Stimulated activated CD4-positive, alpha-beta T cell treated with anti-CD3 and anti-CD28 coated beads, Interleukin-4, amount 100 ng/mL, for 24 hours (primary cell): Measurements from ENCODE around the gene HHLA2.

ENCODE experiments used
- DNase-seq: peaks from one replicate; pipeline ENCODE4 v3.0.0-alpha.2; 2020

HHLA2 gene

DNA sequence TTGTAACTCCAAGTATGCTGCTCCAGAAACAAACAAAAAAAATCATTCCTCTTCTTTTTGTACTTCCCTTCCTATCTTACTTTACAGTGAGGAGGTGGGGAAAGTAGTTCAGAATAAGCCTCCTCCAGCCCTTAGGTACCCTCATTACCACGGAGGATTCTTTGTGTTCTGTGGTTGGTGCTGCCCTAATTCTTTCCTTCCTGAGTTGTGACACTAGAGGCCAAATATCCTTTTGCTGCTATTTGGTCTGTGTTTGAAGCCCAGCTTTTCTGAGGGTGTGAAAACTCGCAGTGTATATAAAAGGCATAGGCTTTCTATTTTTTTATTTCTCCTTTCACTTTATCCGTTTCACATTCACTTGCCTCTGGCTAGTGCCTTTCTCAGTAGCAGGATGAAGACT, 98.2 kb downstream of the HHLA2 start:
- no peak for DNase-seq

DNA sequence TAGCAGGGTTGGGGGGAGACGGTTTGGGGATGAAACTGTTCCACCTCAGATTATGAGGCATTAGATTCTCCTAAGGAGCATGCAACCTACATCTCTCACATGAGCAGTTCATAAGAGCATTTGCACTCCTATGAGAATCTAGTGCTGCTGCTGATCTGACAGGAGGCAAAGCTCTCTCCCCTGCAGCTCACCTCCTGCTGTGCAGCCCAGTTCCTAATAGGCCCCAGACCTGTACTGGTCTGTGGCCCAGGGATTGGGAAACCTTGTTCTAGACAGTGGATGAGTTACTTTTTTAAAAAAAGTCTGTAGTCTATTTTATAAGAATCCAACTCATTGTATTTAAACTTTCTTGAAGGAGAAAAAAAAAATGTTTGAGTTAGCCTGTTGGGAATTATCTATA, 100.0 kb downstream of the HHLA2 start:
- DNase-seq, result no peak

DNA sequence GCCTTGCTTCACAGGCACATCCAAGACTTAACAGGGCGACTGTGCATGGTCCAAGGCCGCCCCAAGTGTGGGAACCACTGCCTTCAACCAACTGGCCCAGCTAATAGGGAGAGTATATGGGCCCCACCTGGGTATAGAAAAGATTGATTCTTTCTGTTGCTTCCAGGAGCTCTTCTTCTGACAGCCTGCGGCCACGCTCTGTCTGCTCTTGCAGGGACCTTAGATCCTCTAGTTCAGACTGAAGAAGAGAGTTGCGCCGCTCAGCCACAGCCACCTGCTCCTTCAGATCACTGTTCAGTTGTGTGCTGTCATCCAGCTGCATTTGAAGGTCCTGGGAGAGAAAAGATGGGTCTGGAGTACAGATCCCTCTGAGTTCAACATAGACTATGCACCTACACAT, 102.2 kb downstream of the HHLA2 start:
- DNase-seq, result no peak

DNA sequence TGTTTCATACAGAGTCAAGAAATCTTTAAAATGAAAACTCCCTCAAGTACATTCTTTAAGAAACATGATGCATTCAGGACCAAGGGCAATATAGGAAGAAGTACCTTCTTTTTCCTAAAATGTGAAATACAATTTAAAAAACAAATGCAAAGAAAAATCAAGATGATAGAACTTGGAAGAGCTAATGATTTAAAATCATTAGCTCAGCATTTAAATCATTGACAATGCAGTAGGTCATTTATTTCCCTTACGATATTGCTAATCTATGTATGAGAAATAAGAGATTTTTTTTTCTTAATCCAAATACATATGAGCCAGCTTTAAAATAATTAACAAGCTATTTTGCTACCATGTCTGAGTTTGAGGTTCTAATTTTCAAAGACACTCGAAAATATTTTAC, 105.5 kb downstream of the HHLA2 start:
- no peak for DNase-seq

DNA sequence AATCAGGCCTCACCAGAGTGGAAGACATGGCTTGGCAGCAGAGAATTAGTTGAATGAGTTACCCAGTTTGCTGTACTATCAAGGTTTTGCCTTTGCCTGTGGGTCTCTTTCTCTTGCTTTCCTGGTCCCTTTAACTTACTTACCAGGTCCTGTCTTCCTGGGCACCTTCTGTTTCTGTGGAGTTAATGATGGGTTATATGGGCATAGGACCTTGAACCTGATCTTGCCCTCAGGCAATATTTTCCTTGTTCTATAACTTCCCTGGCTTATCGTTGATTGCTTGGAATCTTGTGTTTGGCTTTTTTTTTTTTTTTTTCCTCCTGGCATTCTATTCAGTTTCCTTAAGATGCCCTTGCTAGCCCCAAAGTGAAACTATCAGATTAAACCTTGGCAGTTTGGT, 106.8 kb downstream of the HHLA2 start:
- no peak for DNase-seq

DNA sequence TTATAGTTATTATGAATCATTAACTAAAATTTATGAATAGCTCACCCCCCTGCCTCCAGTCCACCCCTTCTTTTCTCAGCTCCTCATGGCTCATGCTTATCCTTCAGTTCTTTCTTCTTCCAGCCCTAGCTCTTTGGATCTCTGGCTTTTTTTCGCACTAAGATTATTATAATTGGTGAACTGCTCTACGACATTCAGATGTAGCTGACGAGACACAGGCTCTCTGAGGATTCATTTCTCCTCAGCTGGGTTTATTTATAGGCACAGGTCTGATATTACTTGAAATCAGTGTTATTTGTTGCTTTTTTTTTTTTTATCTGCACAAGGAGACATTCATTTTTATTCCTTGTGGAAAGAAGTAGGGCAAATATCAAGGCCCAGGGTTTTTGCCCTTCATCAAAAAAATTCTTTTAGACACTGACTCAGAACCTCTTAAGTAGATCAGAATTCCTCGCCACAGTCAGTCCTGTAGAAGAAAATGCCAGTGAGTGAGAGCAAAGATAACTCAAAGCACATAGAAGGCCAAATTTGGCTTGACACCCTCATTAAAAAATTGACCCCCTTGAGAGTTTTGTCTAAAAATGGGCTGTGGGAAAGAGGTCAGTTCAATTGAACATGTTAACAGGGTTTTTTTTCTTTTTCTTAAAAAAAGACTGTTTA, 107.5 kb downstream of the HHLA2 start:
- no peak for DNase-seq

DNA sequence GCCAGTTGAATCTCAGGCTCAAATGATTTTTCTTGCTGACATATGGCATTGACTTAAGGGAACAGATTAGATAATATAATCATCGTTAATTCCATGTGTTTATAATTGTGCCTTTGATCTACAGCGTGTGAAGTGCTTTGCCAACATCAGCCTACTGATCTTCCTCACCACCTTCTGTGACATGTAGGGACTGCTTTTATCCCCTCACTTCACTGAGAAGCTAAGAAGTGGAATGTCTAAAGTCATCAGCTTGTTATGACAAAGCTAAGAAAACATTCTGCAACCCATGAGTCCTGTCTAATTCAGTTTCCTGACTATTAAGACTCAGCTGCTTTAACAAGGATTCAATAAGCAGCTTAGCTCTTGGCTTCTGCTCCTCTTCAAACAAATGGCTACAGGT, 108.0 kb downstream of the HHLA2 start:
- no peak for DNase-seq

DNA sequence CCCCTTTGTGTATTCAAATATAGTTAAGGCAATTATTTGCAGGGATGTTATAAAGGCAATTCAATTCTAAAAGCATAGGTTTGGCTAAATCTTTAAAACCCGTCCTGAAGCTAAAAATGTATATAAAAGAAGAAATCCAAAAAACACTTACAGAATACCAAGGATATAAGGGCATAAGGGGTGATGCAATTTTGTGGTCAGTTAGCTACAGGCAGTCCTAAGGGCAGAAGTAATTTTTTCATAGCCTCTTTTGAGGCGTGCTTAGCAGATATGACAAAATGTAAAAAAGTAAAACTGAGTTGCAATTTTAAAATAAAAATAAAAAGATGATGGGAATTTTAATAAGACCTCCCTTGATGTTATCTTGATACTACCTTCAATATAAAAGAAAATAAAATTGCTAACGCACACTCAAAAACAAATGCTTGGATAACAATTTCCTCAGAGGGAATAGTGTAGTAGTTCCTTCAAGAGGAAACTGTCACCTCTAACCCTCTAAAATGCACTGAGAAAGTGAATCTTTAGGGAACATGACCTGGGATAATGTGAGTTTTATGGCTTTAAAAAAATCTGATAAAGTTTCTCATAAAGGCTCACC, 109.8 kb downstream of the HHLA2 start:
- no peak for DNase-seq

DNA sequence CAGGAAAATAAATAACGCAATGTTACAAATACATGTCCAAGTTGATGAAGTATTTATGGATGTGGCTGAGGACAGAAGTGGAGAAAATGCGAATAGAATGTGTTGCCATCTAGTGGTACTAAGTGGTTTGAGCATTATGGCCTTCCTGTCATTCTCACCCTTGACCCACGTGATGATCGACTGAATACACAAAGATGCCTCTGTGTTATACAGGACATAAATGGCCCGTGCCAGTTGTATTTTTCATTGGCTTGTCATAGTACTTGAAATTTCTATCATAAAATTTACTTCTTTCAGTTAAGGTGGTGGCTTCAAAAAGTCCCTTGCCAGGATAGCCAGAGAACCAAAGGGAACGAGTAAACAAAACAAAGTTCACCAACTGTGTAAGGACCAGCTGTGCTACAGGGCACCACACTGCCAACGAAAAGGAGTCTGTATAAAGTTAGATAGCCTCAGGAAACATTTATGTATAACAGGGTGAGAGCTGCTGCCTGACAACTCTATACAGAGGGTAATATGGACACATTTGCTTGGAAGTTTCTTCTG, 110.4 kb downstream of the HHLA2 start:
- peak; percentile 39 for DNase-seq

DNA sequence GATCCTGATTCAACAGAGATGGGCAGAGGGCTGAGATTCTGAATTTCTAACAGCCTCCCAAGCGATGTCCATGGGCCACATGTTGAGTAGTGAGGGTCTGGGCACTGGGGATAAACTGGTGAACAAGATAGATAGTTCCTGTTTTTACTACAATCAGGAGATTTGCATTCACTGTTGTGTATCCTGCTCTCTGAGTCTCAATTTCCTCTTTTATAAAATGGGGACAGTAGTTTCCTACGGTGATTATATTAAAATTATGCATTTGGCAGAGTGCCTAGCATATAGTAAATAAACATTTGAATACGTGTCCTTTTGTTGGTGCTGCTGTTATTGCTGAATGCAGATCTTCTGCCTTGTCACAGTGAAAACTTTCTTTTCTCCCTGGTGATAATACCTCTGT, 111.5 kb downstream of the HHLA2 start:
- no peak for DNase-seq

DNA sequence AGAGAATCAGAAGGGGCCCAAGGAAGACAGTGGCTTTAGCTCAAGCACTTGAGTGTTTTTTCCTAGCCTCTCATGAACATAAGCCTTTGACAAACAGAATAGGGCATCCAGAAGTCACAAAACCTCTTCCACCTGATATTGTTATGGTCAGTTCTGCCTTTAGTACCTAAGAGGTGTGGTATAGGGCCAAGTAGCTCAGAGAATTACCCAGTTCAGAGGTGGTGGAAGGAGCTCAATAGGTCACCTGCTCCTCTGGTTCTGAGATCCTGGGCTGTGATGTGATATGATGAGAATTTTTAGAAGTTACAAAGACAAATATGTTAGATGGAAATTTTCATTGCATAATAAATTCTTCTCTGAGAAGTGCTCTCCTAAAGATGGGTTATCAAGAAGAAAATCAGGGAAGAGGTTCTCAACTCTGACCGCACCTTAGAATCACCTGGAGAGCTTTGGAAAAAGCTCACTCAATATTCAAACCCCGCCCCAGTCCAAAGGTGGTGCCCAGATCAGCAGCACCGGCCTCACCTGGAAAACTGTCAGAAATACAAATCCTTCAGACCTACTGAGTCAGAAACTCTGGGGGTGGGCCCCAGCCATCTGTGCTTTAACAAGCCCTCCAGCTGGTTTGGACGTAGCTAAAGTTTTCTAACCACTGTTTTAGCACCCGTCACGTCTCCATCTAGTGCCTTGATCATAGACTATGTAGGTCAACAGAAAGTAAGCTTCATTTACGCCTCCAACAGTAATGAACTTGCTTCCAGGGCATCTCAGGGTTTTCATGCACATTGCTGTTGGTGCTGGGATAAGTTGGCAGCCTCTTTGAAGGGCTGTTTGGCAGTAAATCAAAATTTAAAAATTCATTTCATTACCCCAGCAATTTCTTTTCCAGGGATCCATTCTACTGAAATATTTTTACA, 112.8 kb downstream of the HHLA2 start:
- no peak for DNase-seq

DNA sequence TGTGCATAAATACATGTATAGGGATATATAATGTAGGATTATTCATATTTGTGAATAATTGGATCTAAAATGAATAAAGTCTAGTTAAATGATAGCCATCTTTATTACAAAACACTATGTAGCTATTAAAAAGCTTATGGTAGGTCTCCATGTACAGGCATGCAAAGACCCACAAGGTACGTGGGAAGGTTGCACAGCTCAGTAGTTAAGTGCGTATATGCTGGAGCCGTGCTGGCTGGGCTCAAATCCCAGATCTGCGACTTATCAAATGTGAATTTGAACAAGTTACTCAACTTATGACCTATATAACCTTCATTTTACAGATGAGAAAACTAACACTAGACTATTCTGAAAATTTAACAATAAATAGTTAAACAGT, 113.4 kb downstream of the HHLA2 start:
- no peak for DNase-seq

DNA sequence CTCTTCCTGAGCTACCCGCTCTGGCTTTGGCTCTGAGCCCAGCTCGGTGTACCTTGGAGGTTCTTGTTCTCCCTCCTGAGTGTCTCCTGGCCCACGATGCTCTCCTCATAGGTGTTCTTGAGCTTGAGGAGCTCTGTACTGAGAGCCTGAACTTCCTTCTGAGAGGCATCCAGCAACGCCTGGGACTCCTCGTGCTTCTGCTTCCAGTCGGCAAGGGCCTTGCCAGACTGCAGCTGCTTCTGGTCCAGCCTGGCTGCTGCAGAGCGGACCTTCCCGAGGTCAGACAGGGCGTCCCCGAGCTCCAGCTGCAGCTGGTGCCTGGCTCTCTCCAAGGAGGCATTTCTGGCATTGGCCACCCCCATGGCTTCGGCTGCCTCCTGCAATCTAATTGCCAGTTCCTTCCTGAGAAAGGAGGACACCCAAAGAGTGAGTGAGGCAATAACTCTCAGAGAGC, 114.2 kb downstream of the HHLA2 start:
- no peak for DNase-seq

DNA sequence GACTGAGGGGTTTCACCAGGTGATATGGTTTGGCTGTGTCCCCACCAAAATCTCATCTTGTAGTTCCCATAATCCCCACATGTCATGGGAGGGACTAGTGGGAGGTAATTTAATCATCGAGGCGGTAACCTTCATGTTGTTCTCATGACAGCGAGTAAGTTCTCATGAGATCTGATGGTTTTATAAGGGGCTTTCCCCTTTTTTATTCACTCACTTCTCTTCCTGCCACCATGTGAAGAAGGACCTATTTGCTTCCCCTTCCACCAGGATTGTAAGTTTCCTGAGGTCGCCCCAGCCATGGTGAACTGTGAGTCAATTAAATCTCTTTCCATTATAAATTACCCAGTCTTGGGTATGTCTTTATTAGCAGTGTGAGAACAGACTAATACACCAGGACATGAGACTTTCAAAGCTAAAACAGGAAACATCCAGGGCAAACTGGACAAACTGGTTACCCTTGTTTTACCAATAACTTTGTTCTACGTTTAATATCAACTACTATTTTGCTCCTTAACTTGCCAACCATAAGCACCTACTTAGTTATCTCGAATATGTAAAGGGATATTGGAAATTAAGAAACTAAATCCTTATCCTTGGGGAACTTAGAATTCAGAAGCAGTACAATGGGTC, 115.9 kb downstream of the HHLA2 start:
- no peak for DNase-seq

DNA sequence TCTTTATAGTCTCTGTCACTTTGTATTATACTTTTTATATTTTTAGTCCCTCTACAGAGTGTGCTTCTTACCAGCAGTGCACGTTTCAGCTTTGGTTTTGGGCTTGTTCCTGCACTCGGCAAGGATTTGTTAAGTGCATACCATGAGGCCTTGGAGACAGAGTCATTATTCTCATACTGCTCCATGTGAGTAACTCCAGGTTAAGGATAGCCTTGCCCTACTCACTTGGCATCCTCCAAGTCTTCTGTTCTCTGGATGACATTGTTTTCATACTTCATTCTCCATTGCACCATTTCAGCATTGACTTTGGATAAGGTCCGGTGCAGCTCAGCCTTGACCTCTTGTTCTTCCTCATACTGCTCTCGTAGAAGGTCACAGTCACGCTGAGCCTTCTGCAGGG, 117.7 kb downstream of the HHLA2 start:
- no peak for DNase-seq

DNA sequence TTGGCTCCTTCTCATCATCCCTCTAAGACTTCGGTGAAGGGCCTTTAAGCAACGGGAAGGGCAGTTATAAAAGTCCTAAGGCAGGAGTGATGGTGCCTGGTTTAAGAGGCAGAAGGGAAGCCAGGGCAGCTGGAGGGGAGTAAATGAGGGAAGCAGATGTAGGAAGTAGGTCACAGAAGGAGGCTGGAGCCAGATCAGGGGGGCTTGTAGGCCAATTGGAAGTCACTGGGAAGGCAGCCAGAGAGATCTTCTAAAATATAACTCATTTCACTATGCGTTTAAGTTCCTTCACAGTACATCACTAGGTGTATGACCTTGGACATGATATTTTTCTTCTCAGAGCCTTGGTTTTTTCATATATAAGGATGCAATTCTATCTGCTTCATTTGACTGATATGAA, 119.3 kb downstream of the HHLA2 start:
- no peak for DNase-seq

DNA sequence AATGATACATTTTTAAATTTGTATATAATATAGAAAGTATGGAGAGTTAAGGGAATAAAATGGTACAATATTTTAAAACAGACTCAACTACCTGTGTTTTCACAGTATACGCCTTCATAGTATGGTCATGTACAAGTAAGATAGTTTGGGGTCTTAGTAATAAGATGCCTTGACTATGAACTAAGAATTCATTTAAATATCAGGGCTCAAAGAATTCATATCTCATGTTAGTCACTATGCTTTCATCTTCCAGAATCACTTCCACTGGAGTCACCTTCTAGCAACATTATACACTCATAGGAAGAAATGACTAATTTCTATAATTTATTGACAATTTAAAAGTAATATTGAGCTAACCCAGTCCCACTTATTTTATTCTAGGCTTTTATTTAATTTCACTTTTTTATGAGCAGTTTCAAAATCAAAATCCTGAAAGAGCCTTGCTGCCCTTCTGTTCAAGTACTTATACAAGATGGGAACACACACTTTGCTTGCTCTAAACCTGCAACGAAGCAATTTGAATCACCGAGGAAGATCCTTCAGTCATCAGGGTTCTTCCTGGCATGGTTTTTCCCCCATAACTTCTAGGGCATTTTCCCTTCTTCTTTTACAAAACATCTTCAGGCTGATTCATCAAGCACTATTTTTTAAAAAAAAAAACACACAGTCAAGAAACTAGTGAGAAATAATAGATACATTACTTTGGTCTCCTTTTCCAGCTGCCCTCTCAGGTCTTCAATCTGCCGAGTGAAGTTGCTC, 119.9 kb downstream of the HHLA2 start:
- no peak for DNase-seq

DNA sequence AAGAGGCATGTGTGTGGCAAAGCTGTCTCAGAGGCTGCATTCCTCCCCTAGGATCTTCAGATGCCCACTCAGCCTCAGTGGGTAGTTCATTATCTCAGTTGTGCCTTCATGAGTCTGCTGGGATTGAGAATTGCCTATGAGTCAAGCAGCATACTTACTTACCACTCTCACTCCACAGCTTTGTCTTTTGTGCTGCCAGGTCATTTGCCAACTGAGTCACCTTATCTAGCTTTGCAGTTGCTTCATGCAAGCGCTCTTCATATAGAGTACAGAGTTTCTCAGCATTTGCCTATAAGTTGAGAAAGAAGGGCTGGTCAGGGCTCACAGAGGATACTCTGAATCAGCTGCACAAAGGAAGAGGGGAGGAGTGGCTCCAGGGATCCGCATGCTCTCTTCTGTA, 124.6 kb downstream of the HHLA2 start:
- no peak for DNase-seq
